Measurements from ENCODE around the gene UBE2A.

- no peak for TF ChIP-seq POLR2A (IDR thresholded peaks at IDR 0.05)
- no peak for TF ChIP-seq CTCF (IDR thresholded peaks at IDR 0.05)
Observed at GRCh38 chrX:119624417-119624816, 50.1 kb downstream of the UBE2A start.

All from stomach (tissue), 4 donors.